CD4-positive, alpha-beta T cell treated with Interleukin-6 for 4 hours (primary cell): ENCODE measurements around the gene SENP2.
"Not testable (repeated sequence)": the region's sequence is repeated elsewhere in the genome, so short reads cannot be mapped to it uniquely, and the experiment has no call there.

Experiments
- DNase-seq: peaks from one replicate; pipeline ENCODE4 v3.0.0-alpha.2; 2020; ENCODE audit warnings: mixed read lengths

Gene SENP2

DNA sequence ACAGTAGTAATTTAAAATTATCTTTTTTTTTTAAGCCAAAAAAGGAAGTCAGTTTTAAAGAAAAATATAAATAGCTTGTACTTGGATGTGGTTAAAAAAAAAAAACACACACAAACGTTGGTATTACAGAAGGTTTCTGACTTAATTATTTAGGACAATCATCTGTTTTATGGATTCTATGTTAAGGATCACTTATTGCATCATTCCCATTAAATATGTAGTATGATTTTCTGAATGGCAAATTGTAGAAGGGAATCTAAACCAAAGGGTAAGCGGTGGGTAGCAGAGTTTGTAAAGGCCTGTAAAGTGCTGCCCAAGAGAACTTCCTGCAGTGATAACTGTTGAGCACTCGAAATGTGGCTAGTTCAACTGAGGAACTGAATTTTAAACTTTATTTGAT, 8.0 kb downstream of the SENP2 start:
- DNase-seq: no peak

DNA sequence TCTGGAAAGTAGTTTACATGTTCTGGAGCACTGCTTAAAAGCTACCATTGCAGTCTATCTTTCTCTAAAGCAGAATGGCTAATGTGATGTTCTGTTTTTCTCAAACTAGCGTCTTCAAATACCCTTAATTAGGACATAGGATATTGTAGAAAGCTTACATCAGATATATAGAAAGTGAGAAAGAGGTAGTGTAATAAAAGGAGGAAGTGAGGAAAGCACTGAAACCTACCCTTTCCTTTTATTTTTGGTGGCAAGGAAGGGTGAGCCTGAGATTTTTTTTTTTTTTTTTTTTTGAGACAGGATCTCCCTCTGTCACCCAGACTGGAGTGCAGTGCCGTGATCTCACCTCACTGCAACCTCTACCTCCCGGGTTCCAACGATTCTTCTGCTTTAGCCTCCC, 9.4 kb downstream of the SENP2 start:
- no peak for DNase-seq

DNA sequence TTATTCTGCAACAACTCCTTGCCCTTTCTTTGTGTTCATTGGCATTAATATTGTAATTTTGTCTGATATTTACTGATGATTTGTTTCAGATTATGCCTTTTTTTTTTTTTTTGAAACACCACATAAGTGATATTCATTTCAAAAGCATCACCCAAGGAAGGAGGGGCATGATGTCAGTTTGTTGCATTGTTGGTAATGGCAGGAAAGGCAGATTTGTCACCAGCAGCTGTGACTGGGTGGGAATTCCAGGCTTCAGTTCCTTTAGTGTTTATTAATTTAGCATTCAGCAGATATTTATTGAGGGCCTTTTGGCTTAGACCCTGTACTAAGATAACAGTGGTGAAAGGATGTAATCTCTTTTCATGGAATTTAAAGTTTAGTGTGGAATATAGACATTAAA, 19.5 kb downstream of the SENP2 start:
- no peak for DNase-seq

- DNase-seq: no peak
Measured at GRCh38 chr3:185606196-185606595, 20.1 kb downstream of the SENP2 start.

DNA sequence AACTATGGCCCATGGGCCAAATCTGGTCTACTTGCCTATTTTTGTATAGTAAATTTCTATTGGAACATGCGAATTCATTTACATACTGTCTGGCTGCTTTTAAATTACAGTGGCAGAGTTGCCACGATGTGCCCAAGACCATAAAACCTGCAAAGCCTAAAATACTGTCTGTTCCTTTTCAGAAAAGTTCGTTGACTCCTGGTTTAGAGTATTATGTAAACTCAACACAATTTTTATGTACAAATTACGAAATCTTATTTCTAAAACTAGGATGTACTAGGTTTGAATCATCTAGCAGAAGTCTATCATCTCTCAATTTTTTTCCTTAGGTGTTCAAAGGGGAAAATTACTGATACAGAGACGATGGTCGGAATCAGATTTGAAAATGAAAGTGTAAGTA, 26.9 kb downstream of the SENP2 start:
- no peak for DNase-seq

GRCh38 chr3:185623939-185624665, 38.0 kb downstream of the SENP2 start:
- no peak for DNase-seq

DNA sequence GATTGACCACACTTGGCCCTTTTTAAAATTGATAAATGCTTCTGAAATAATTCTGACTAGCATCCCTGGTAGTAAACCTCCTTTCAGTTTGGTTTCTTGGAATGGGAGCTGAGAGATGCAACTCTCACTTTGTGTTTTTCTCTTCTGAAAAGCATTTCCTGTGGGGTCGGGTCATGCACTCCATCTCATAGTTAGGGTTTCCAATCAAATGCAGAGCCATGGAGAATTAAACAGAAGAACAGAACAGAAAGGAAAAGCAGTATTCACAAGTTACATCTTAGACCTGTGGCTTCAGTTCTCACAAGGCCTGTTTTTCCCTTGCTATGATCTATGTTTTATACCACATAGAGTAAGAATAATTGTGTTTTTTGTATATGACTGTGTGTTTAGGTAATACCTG, 39.7 kb downstream of the SENP2 start:
- no peak for DNase-seq

- no peak for DNase-seq
Measured at GRCh38 chr3:185629554-185630181, 43.6 kb downstream of the SENP2 start.

DNA sequence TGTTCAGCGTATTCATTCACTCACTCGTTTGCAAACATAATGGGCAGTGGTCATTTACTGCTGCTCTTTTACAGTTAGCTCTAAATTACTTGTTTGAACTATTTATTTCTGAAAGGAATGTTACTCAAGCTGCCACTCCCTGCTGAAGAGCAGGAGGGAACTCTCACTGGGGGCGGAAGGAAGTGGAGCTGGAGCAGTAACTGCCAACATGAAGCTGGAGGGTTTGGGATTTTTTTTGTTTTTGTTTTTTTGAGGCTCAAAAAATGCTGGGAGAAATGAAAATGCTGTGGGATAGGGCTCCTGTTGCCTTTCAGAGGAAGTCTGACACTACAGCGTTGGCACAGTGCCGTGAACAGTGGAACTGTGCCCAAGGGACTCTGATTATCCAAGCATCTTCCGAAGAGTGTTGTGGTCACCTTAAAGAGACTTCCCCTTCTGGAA, 44.1 kb downstream of the SENP2 start:
- no peak for DNase-seq

GRCh38 chr3:185631108-185631507, 45.0 kb downstream of the SENP2 start:
- no peak for DNase-seq

DNA sequence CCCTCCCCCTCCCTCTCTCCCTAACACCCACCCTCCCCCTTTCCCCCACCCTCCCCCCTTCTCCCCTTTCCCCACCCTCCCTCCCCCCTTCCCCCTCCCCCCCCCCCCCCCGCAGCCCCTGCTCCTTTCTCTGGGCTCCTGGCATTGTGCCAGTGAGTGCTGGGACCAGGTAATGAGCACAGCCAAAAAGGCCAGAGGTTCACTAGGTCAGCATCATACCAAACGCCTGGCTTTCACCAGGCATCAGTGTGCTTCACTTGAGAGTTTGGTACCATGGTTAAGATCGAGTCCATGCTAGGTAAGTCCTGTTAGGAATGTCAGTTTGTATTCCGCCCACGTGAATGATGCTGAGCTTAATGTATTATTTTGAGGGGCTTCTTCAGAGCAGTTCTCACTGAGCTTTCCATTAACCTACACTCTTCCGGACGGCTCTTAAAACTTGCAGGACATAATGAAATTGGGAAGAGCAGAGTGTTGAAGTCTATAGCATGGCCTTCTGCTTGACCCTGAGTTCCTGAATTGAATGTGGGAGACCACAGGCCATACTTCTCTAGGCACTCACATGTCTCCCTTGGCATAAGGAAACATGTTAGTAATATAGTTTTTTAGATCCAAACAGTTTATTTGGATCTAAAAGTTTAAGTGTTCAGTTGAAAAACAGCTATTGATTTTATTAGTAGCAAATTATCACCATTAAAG, 45.6 kb downstream of the SENP2 start:
- DNase-seq: no peak

DNA sequence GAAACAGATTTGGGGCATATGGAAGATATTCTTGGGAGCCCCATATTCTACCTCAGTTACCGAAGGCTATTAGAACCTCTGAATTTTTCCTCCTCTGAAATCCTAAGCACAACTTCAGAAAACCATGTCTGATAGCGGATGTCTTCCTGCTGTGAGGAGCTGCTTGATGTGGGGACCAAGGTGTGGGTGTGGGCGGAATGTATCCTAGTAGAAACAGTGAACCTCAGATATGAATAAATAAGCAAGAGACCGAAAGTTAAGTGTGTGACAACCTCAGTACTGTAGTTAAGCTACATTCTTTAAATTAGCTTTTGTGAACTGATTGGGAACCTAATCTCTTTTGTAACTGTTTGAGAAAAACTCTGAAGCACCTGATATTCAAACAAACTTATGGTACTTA, 46.9 kb downstream of the SENP2 start:
- no peak for DNase-seq

DNA sequence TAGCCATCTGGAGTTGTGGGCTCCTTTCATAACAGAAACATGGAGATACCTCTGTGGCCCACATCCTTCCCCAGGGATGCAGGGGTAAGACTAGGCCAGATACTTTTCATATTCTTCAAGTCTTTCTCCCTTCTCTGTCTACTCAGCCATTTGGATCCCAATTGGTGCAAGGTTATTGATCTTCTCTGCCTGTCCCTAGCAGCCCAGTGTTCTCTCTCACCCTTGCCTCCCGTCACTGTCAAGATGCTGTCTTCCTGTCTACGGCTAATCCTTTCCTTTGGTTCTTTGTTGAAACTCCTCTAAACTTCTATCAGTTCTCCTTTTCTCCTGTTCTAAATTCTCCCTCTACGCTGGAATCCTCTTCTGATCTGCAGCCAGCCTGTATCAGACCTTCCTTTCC, 51.3 kb downstream of the SENP2 start:
- DNase-seq: no peak

DNA sequence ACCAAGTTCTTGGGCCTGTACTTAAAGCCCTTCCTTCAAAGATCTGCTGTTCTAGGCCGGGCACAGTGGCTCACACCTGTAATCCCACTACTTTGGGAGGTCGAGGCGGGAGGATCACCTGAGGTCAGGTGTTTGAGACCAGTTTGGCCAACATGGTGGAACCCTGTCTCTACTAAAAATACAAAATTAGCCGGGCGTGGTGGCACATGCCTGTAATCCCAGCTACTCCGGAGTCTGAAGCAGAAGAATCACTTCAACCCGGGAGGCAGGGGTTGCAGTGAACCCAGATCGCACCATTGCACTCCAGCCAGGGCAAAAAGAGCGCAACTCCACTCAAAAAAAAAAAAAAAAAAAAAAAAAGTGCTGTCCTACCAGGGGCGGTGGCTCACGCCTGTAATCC, 52.6 kb downstream of the SENP2 start:
- not testable (repeated sequence) for DNase-seq

DNA sequence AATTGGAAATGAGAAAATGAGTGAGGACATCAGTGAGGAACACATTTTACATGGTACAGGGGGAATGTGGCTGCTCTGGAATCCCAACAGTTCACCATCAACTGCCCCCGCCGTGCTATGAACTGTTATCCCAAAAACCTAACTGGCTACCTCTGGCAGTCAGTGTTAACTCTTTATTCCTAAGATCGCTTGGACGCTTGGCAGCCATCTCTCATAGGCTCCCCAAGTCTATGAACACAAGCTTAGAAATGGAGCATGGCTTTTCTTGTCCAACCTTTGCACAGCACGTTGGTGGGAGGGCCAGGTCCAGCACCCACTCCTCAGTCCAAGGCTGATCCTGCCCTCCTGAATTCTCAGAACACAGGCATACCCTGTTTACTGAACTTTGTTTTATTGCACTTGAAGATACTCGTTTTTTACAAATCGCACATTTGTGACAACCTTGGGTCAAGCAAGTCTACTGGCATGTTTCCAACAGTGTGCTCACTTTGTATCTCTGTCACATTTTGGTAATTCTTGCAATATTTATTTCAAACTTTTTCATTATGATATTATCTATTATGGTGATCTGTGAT, 53.6 kb downstream of the SENP2 start:
- DNase-seq: no peak

GRCh38 chr3:185640308-185640707, 54.2 kb downstream of the SENP2 start:
- no peak for DNase-seq

DNA sequence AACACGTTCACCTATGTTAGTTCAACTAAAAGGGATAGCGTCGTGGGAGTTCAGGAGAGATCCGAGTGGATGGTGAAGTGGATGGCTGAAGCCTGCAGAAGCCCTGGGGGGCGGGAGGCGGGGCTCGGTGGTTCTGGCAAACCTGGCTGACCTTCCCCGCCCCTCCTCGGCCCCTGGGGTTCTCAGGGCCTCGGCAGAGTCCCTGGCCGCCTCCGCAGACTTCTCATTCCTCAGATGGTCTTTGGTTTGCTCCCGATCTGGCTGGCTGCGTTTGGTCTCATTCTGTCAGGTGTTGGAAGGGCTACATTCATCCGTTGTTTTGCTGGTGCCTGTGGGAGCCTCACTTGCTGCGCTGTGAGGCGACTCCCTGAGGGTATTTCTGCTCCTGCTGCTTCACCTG, 59.1 kb downstream of the SENP2 start:
- DNase-seq: not testable (repeated sequence)

DNA sequence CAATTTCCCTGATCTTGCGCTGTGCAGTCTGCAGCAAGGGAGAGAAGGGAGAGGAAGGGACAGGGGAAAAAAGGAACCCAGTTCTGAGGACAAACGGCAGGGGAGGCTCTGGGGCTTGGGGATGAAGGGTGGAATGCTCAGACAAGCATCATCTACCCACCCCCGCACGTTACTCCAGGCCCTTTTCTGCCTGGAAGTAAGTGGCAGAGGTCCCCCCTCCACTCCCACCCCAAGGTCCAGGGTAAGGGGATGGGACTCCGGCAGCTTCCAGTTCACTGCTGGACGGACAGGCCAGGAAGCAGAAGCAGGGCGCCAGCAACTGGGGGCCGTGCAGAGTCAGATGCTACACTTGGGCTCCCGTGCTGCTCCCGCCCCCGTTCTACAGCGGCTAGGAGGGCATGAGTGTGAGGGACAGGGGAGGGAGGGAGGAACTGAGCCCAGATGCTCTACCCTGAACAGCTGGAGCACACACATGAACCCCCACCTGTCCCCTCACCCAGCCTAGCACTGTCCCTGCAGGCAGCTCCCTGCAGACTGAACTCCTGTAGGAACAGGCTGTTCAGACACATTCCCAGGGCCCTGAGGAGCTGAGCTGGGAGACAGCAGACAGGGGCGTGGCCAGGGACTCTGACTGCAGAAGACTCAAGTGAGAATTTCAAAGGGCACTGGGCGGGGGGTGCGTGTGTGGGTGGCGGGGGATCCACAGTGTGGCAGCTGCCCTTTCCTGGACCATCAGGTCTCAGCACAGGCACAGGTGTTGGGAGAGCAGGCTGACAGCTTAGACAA, 59.7 kb downstream of the SENP2 start:
- no peak for DNase-seq

DNA sequence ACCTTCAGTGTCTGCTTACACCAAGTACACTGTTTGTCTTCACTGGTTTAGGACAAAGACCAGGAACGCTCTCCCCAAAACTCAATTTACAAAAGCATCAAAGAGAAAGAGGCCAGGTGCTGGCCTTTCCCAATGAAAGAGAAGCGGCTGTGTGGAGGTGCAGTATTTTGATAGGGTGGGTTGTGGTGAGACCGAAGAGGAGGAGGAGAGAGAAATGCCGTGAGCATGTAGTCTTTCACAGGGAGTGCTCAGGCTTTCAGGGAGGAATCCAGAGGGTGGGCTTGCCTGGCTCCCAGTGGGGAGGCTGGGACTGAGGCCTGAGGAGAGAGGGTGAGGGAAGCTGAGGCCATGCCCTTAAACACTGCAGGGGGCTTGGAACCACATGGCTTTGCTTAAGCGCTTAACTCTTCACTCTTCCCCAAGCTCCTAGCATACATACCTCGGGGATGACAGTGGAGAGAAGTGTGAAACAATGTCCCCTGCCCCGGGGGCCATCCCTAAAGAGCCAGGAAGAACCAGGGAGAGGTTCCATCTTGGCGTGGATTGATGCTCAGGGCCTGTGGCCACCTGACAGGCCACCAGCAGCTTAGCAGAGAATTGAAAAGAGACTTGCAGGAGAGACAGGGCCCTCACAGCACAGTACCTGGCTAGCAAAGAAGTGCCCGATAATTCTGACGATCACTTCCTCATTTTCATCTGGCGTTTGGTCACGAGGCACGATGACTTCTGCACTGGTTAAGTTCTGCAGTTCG, 60.5 kb downstream of the SENP2 start:
- DNase-seq: no peak

DNA sequence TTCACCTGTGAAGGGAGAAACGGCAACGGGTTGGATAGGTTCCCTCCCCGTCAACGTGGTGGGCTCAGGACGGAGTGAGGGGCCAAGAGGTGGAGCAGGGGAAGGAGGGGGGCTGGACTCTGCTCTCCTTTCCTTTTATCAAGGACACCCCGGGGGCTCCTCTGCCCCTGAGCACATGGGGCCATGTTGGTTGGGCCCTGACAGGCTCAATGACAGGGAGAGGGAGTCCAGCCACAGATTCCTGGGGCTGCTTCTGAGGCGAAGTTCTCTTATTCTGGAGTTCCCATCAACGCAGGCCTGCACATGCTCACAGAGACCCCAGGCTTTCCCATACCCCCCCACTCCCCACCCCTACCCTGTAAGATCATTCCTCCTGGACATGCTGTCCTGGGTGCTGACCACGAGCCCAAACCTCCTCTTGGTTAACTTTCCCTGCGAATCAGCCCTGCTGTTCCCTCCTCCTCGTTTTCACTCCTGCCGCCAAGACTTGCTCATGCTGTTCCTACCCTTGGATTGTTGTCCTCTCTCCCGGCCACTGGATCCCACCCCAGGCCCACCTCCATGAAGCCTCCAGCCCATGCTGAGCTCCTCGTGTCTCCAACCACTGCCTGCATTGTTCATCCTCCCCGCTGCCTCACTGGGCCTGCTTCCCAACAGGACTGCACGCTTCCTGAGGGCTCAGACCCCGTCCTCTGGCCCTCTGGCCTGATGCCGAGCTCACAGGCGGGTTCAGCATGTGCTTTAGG, 61.2 kb downstream of the SENP2 start:
- DNase-seq: no peak

GRCh38 chr3:185647880-185648210, 61.8 kb downstream of the SENP2 start:
- no peak for DNase-seq

DNA sequence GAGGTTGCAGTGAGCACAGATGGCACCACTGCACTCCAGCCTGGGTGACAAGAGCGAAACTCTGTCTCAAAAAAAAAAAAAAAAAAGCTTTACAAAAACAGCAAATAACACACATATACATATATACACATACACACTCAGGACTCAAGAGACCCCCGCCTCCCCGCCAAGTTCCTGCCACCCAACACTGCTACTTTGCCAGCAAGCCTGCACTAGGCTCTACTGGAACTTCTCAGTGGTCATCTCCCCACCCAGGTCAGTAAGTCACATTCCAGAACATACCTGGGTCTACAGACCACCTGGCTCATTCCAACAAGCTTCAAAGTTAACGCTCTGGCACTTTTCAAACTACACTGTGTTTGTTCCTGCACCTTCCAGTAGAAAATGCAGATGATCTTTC, 62.3 kb downstream of the SENP2 start:
- DNase-seq: no peak
